HUES48 (cell line): ENCODE data around the gene ZNF566.

ENCODE experiments used
- H3K27ac ChIP-seq: one replicate; pipeline ENCODE4 v1.7.0; 2013; ENCODE audit warnings: low read depth, low read length, inconsistent platforms
- H3K27me3 ChIP-seq: 2 replicates; pipeline ENCODE4 v1.6.1; 2013; ENCODE audit warnings: mild to moderate bottlenecking, low read length; ENCODE audit not compliant: control insufficient read depth, insufficient read depth
- H3K36me3 ChIP-seq: 2 replicates; pipeline ENCODE4 v1.6.1; 2013; ENCODE audit warnings: low read length; ENCODE audit not compliant: control insufficient read depth, insufficient read depth
- H3K4me1 ChIP-seq: 2 replicates; pipeline ENCODE4 v1.6.1; 2013; ENCODE audit warnings: mild to moderate bottlenecking, low read length; ENCODE audit not compliant: control insufficient read depth, insufficient read depth
- H3K4me3 ChIP-seq: 2 replicates; pipeline ENCODE4 v1.5.1; 2013; ENCODE audit warnings: mild to moderate bottlenecking, low read depth, low read length
- H3K9ac ChIP-seq: 2 replicates; pipeline ENCODE4 v1.6.1; 2013; ENCODE audit warnings: mild to moderate bottlenecking, low read depth, low read length, moderate library complexity
- H3K9me3 ChIP-seq: 2 replicates; pipeline ENCODE4 v1.6.1; 2013; ENCODE audit warnings: low read length; ENCODE audit not compliant: control insufficient read depth, insufficient read depth

The ZNF566 gene

GRCh38 chr19:36489118-36489919 is at the start of gene ZNF566:
ZNF566 (minus strand) TSS chr19:36489561; CDS start chr19:36476557, 13,004 bp downstream.
- peak within 1 kb of the TSS; percentile 98 for H3K9ac ChIP-seq
- H3K4me3 ChIP-seq: peak within 1 kb of the TSS; percentile 89
- H3K27ac ChIP-seq: peak within 1 kb of the TSS; percentile 96
- H3K27me3 ChIP-seq: no peaks in the 10 kb centered on the region
- H3K9me3 ChIP-seq: peaks cover 17% of the 10 kb centered on the region
- H3K4me1 ChIP-seq: no peaks in the 10 kb centered on the region
- no peaks in the 10 kb centered on the region for H3K36me3 ChIP-seq

DNA sequence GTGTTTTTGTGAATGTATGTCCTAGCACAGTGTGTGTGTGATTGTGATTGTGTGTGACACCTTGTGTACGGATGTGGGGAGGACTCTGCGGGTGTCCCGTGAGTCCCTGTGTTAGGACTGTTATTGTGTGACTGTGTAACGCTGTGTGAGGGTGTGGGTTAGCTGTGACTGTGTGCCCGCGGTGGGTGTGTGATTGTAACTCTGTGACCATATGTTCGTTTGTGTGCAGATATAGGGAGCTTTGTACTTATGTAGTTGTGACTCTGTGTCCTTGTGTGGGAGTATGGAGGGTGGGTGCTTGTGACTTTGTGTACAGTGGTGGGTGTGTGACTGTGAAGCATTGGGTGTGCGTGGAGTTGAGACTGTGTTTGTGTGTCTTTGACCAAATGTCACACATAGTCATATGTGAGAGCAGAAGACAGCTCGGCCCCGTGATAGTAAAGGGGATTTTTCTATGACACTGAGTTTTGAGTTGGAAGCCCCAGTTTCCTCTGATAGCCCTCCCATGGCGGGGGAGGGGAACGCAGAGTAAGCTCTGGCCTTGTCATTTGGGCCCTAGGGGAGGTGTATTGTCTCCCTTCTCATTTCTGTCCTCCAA is 39.7 kb upstream of the ZNF566 start:
- peak overlapping the region; percentile 87 for H3K4me3 ChIP-seq
- peaks cover 8% of the 10 kb centered on the region for H3K4me1 ChIP-seq
- H3K36me3 ChIP-seq: peaks cover 10% of the 10 kb centered on the region
- peaks cover 18% of the 10 kb centered on the region for H3K9me3 ChIP-seq
- H3K27ac ChIP-seq: peak overlapping the region; percentile 95
- peak overlapping the region; percentile 97 for H3K9ac ChIP-seq
- no peaks in the 10 kb centered on the region for H3K27me3 ChIP-seq

DNA sequence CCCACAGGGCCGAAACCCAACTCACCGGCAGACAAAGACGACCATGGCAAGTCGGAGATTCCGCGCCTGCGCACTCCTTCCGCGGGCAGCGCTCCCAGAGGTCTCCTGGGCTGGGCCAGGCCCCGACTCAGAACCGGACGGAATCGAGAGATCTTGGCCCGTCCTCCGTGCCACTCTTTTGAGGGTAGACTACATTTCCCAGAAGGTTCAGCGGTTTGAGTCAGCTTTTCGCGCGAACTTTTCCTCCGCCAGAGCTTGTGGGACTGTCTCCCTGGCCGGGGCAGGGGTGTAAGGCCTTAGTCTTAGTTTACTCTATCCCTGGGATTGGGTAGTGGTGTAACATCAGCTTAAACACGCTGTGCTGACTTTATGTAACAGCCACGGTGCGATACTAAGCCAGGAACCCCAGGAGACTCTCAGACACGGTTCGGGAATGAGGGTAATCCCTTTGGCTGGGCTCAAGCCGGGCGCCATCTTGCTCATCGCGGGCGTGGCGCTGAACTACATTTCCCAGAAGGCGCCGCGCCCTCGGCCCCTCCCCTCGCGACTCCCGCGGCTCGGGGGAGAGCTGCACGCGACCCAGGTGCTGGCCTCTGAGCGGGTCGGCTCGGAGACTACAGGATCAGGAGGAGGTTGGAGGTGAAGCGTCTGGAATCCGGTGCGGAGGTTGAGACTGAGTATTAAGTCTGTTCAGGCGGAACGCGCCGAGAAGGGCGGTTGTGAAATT is 39.0 kb upstream of the ZNF566 start, which contains the start of gene ZNF260:
ZNF260 (minus strand) TSS at position 78 of the 727 bp plus-strand sequence. CDS start 13,033 bp downstream, outside the sequence.
- Histone ChIP-seq H3K27me3 (no peaks in the 10 kb centered on the region), H3K4me3 (peak within 1 kb of the TSS; percentile 87), H3K4me1 (peaks cover 8% of the 10 kb centered on the region), H3K9me3 (peaks cover 14% of the 10 kb centered on the region), H3K36me3 (peaks cover 14% of the 10 kb centered on the region), H3K9ac (peak within 1 kb of the TSS; percentile 97), H3K27ac (peak within 1 kb of the TSS; percentile 95)

- Histone ChIP-seq H3K4me3 (peak overlapping the region; percentile 87), H3K36me3 (peaks cover 19% of the 10 kb centered on the region), H3K4me1 (peaks cover 8% of the 10 kb centered on the region), H3K9me3 (peaks cover 15% of the 10 kb centered on the region), H3K27ac (peak overlapping the region; percentile 95), H3K9ac (peak overlapping the region; percentile 97), H3K27me3 (no peaks in the 10 kb centered on the region)
Measured at GRCh38 chr19:36527873-36528193, 38.5 kb upstream of the ZNF566 start.

- Histone ChIP-seq H3K4me1 (peaks cover 8% of the 10 kb centered on the region), H3K9ac (peak overlapping the region; percentile 97), H3K9me3 (peaks cover 18% of the 10 kb centered on the region), H3K4me3 (peak overlapping the region; percentile 87), H3K27ac (peak overlapping the region; percentile 95), H3K27me3 (no peaks in the 10 kb centered on the region), H3K36me3 (peaks cover 24% of the 10 kb centered on the region)
Measured at GRCh38 chr19:36527341-36527740, 38.0 kb upstream of the ZNF566 start.

DNA sequence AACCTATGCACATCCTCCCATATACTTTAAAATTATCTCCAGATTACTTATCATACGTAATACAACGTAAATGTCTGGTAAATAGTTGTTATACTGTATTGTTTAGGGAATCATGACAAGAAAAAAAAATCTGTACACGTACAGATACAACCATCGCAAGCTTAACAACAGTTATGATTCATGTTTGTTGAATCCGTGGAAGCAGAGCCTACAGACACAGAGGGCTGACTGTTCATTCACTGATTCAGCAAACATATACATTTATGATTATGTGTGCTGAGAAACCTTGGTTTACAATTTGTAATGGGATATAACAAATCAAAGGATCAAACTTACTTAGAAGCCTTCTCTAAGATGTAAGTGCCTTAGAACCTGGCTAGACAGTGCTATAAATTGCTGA is 37.2 kb upstream of the ZNF566 start:
- H3K9ac ChIP-seq: no peak overlapping the region
- H3K36me3 ChIP-seq: peaks cover 27% of the 10 kb centered on the region
- H3K27ac ChIP-seq: no peak overlapping the region
- H3K4me3 ChIP-seq: peak overlapping the region; percentile 87
- no peaks in the 10 kb centered on the region for H3K27me3 ChIP-seq
- peaks cover 18% of the 10 kb centered on the region for H3K9me3 ChIP-seq
- H3K4me1 ChIP-seq: peaks cover 8% of the 10 kb centered on the region

DNA sequence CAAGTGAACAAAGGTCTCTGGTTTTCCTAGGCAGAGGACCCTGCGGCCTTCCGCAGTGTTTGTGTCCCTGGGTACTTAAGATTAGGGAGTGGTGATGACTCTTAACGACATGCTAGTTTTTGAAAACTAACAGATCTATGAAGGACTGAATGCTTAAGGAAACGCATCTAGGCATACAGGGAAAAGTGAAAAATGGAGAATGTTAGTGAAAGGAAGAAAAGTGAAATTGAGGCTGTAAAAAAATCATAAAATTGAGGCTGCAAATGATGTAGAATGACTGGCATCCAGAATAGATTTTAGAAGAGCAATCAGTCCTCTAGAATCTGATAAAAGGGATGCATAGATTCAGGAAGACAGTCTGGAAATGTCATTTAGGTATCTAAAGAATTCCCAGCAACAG is 35.3 kb upstream of the ZNF566 start:
- no peaks in the 10 kb centered on the region for H3K27me3 ChIP-seq
- H3K4me3 ChIP-seq: no peak overlapping the region
- H3K9ac ChIP-seq: no peak overlapping the region
- peaks cover 28% of the 10 kb centered on the region for H3K9me3 ChIP-seq
- H3K36me3 ChIP-seq: peaks cover 43% of the 10 kb centered on the region
- H3K27ac ChIP-seq: no peak overlapping the region
- peaks cover 8% of the 10 kb centered on the region for H3K4me1 ChIP-seq

GRCh38 chr19:36514012-36514612 is 24.8 kb upstream of the ZNF566 start:
- Histone ChIP-seq H3K9me3 (peaks cover 95% of the 10 kb centered on the region), H3K4me1 (no peaks in the 10 kb centered on the region), H3K27me3 (no peaks in the 10 kb centered on the region), H3K27ac (no peak overlapping the region), H3K36me3 (peaks cover 75% of the 10 kb centered on the region), H3K4me3 (peak overlapping the region; percentile 2; the same call in 1 of the 2 replicates), H3K9ac (no peak overlapping the region)

DNA sequence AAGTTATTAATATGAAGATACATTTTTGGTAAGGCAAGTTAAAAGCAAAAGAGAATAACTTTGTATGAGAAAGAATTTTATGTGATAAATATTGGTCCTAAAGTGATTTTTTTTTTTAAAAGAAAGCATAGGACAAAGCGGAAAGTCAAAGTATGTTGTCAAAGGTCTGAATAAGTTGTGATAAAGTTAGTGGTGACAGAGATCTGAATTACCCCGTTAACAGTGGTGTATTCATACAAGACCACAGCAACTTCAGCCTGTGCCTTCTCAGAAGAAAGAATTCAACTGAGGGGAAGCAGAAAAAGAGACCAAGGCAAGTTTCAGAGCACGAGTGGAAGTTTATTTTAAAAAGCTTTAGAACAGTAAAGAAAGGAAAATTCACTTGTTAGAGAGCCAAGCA is 19.0 kb upstream of the ZNF566 start:
- Histone ChIP-seq H3K9me3 (peaks cover 60% of the 10 kb centered on the region), H3K27ac (no peak overlapping the region), H3K27me3 (no peaks in the 10 kb centered on the region), H3K4me3 (no peak overlapping the region), H3K36me3 (peaks cover 17% of the 10 kb centered on the region), H3K4me1 (no peaks in the 10 kb centered on the region), H3K9ac (no peak overlapping the region)

GRCh38 chr19:36501973-36502372 is 12.6 kb upstream of the ZNF566 start:
- H3K36me3 ChIP-seq: no peaks in the 10 kb centered on the region
- H3K9me3 ChIP-seq: peaks cover 37% of the 10 kb centered on the region
- H3K9ac ChIP-seq: no peak overlapping the region
- no peaks in the 10 kb centered on the region for H3K4me1 ChIP-seq
- no peak overlapping the region for H3K27ac ChIP-seq
- H3K4me3 ChIP-seq: no peak overlapping the region
- H3K27me3 ChIP-seq: no peaks in the 10 kb centered on the region
